Astrocyte (in vitro differentiated cells and primary cell): ENCODE measurements around the gene MAGI3. TPM values are rescaled to one million over a fixed set of nuclear protein-coding genes. Genes with fewer than 3 reads are reported as not detected.

Experiments used
- DNase-seq: peaks from one replicate; pipeline ENCODE4 v3.0.0-alpha.2; 2010; ENCODE audit warnings: low read depth
- FAIRE-seq: peaks from 2 replicates; lab custom pipeline; 2011; peaks lifted over from hg19 to GRCh38; lab: Jason Lieb, UNC
- H2AFZ ChIP-seq: 2 replicates; pipeline ENCODE4 v1.6.0; 2012; ENCODE audit warnings: low read depth, low read length, inconsistent platforms
- H3K27ac ChIP-seq: 2 replicates; pipeline ENCODE4 v1.5.1; 2011; ENCODE audit warnings: low read depth, low read length, inconsistent platforms
- H3K27me3 ChIP-seq: 2 replicates; pipeline ENCODE4 v1.6.0; 2011; ENCODE audit warnings: low read length, inconsistent platforms; ENCODE audit not compliant: insufficient read depth
- H3K36me3 ChIP-seq: 2 replicates; pipeline ENCODE4 v1.5.1; 2011; ENCODE audit warnings: low read length, inconsistent platforms; ENCODE audit not compliant: insufficient read depth
- H3K4me1 ChIP-seq: 2 replicates; pipeline ENCODE4 v1.5.1; 2011; ENCODE audit warnings: low read length, inconsistent platforms; ENCODE audit not compliant: insufficient read depth
- H3K4me2 ChIP-seq: 2 replicates; pipeline ENCODE4 v1.6.0; 2012; ENCODE audit warnings: low read length, inconsistent platforms
- H3K4me3 ChIP-seq: 2 replicates; pipeline ENCODE4 v1.5.1; 2011; ENCODE audit warnings: low read depth, mild to moderate bottlenecking, low read length, inconsistent platforms; ENCODE audit not compliant: insufficient read depth
- H3K79me2 ChIP-seq: 2 replicates; pipeline ENCODE4 v1.6.0; 2012; ENCODE audit warnings: mild to moderate bottlenecking, low read length, inconsistent platforms; ENCODE audit not compliant: insufficient read depth
- H3K9ac ChIP-seq: 2 replicates; pipeline ENCODE4 v1.6.0; 2012; ENCODE audit warnings: mild to moderate bottlenecking, low read length, inconsistent platforms
- H3K9me3 ChIP-seq: 2 replicates; pipeline ENCODE4 v1.5.1; 2012; ENCODE audit warnings: low read depth, mild to moderate bottlenecking, low read length, inconsistent platforms; ENCODE audit not compliant: insufficient read depth
- H4K20me1 ChIP-seq: 2 replicates; pipeline ENCODE4 v1.6.0; 2012; ENCODE audit warnings: low read length, inconsistent platforms; ENCODE audit not compliant: insufficient read depth
- H3K27ac Mint-ChIP-seq: one replicate; pipeline ENCODE4 v1.8.0; 2021; ENCODE audit warnings: mild to moderate bottlenecking, mixed read lengths; ENCODE audit not compliant: unreplicated experiment
- H3K27me3 Mint-ChIP-seq: one replicate; pipeline ENCODE4 v1.8.0; 2021; ENCODE audit warnings: low read depth, mixed read lengths; ENCODE audit not compliant: unreplicated experiment
- H3K36me3 Mint-ChIP-seq: one replicate; pipeline ENCODE4 v1.8.0; 2021; ENCODE audit warnings: low read depth, mixed read lengths; ENCODE audit not compliant: unreplicated experiment
- H3K4me1 Mint-ChIP-seq: one replicate; pipeline ENCODE4 v1.8.0; 2021; ENCODE audit warnings: low read depth, mixed read lengths; ENCODE audit not compliant: unreplicated experiment
- H3K4me3 Mint-ChIP-seq: one replicate; pipeline ENCODE4 v1.8.0; 2021; ENCODE audit warnings: mild to moderate bottlenecking, moderate library complexity, mixed read lengths; ENCODE audit not compliant: unreplicated experiment
- H3K9me3 Mint-ChIP-seq: one replicate; pipeline ENCODE4 v1.8.0; 2021; ENCODE audit warnings: mild to moderate bottlenecking, mixed read lengths; ENCODE audit not compliant: unreplicated experiment
- EZH2 ChIP-seq: IDR thresholded peaks from 2 replicates; pipeline ENCODE4 v1.6.1; 2012; ENCODE audit warnings: mild to moderate bottlenecking, low read length, inconsistent platforms; ENCODE audit not compliant: insufficient read depth
- total RNA-seq: library from RNA; stranded (reverse); gene quantifications from 2 replicates; pipeline ENCODE4 v1.2.1, GENCODE V29; 2021
- TF ChIP-seq, protein P1 (sequence below): IDR thresholded peaks from 2 replicates; pipeline ENCODE4 v1.5.1; 2011; ENCODE audit warnings: low read depth, mild to moderate bottlenecking, inconsistent platforms, low read length, moderate library complexity; ENCODE audit not compliant: insufficient read depth

Gene MAGI3
- total RNA-seq, 1 donor from 2014 or later, result 16.5 TPM

DNA sequence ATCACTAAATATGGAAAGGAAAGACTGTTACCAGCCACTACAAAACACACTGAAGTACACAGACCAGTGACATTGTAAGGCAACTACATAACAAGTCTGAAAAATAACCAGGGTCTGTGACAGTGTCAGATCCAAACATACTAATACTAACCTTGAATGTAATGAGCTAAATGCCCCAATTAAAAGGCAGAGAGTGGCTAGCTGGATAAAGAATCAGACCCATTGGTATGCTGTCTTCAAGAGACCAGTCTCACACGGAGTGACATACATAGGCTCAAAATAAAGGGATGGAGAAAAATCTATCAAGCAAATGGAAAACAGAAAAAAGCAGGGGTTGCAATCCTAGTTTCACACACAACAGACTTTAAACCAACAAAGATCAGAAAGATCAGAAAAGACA lies 100.1 kb downstream of the MAGI3 start:
- H2AFZ ChIP-seq, result no peak overlapping the region
- no peak overlapping the region for H3K9ac ChIP-seq
- no peaks in the 10 kb centered on the region for H3K9me3 ChIP-seq
- Mint-ChIP-seq H3K27ac (no peak overlapping the region), H3K4me3 (no peak overlapping the region), H3K27me3 (no peaks in the 10 kb centered on the region), H3K36me3 (peaks cover 12% of the 10 kb centered on the region), H3K9me3 (peaks cover 16% of the 10 kb centered on the region), H3K4me1 (no peaks in the 10 kb centered on the region)
- H3K4me1 ChIP-seq, result no peaks in the 10 kb centered on the region
- no peak overlapping the region for H3K4me2 ChIP-seq
- no peak overlapping the region for H3K27ac ChIP-seq
- TF ChIP-seq EZH2, result no peak
- TF ChIP-seq, protein P1, sequence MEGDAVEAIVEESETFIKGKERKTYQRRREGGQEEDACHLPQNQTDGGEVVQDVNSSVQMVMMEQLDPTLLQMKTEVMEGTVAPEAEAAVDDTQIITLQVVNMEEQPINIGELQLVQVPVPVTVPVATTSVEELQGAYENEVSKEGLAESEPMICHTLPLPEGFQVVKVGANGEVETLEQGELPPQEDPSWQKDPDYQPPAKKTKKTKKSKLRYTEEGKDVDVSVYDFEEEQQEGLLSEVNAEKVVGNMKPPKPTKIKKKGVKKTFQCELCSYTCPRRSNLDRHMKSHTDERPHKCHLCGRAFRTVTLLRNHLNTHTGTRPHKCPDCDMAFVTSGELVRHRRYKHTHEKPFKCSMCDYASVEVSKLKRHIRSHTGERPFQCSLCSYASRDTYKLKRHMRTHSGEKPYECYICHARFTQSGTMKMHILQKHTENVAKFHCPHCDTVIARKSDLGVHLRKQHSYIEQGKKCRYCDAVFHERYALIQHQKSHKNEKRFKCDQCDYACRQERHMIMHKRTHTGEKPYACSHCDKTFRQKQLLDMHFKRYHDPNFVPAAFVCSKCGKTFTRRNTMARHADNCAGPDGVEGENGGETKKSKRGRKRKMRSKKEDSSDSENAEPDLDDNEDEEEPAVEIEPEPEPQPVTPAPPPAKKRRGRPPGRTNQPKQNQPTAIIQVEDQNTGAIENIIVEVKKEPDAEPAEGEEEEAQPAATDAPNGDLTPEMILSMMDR, result no peak
- no peak overlapping the region for H3K4me3 ChIP-seq
- FAIRE-seq (no peak), DNase-seq (no peak)
- H3K27me3 ChIP-seq, result no peaks in the 10 kb centered on the region
- no peaks in the 10 kb centered on the region for H3K36me3 ChIP-seq
- H3K79me2 ChIP-seq, result peaks cover 25% of the 10 kb centered on the region
- H4K20me1 ChIP-seq, result peaks cover 5% of the 10 kb centered on the region

DNA sequence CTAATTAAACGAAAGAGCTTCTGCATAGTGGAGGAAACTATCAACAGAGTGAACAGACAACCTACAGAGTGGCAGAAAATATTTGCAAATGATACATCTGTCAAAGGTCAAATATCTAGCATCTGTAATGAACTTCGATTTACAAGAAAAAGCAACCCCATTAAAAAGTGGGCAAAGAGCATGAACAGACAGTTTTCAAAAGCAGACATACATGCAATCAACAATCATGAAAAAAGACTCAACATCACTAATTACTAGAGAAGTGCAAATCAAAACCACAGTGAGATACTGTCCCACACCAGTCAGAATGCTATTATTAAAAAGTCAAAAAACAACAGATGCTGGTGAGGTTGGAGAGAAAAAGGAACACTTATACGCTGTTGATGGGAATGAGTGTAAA lies 103.2 kb downstream of the MAGI3 start:
- FAIRE-seq, result no peak
- H2AFZ ChIP-seq, result no peak overlapping the region
- no peaks in the 10 kb centered on the region for H3K36me3 ChIP-seq
- no peak overlapping the region for H3K4me2 ChIP-seq
- H3K27me3 Mint-ChIP-seq, result no peaks in the 10 kb centered on the region
- H3K9me3 ChIP-seq, result no peaks in the 10 kb centered on the region
- TF ChIP-seq, protein P1, result no peak
- TF ChIP-seq EZH2, result no peak
- H3K4me3 ChIP-seq, result no peak overlapping the region
- no peaks in the 10 kb centered on the region for H4K20me1 ChIP-seq
- H3K27ac Mint-ChIP-seq, result no peak overlapping the region
- no peaks in the 10 kb centered on the region for H3K79me2 ChIP-seq
- H3K4me1 ChIP-seq, result no peaks in the 10 kb centered on the region
- H3K36me3 Mint-ChIP-seq, result peaks cover 12% of the 10 kb centered on the region
- no peak overlapping the region for H3K27ac ChIP-seq
- H3K9me3 Mint-ChIP-seq, result peaks cover 13% of the 10 kb centered on the region
- H3K4me1 Mint-ChIP-seq, result no peaks in the 10 kb centered on the region
- DNase-seq, result no peak
- no peak overlapping the region for H3K9ac ChIP-seq
- H3K27me3 ChIP-seq, result no peaks in the 10 kb centered on the region
- no peak overlapping the region for H3K4me3 Mint-ChIP-seq

GRCh38 chr1:113505357-113505756 lies 115.0 kb downstream of the MAGI3 start:
- TF ChIP-seq, protein P1, result no peak
- no peak for TF ChIP-seq EZH2
- DNase-seq, result no peak
- Histone ChIP-seq H3K4me2 (no peak overlapping the region), H3K36me3 (no peaks in the 10 kb centered on the region), H3K9ac (no peak overlapping the region), H4K20me1 (no peaks in the 10 kb centered on the region), H3K79me2 (peaks cover 6% of the 10 kb centered on the region), H2AFZ (no peak overlapping the region), H3K9me3 (no peaks in the 10 kb centered on the region), H3K4me1 (no peaks in the 10 kb centered on the region), H3K27me3 (no peaks in the 10 kb centered on the region), H3K4me3 (no peak overlapping the region), H3K27ac (no peak overlapping the region)
- H3K4me1 Mint-ChIP-seq, result no peaks in the 10 kb centered on the region
- no peaks in the 10 kb centered on the region for H3K27me3 Mint-ChIP-seq
- no peaks in the 10 kb centered on the region for H3K36me3 Mint-ChIP-seq
- no peak for FAIRE-seq
- no peaks in the 10 kb centered on the region for H3K9me3 Mint-ChIP-seq
- no peak overlapping the region for H3K27ac Mint-ChIP-seq
- no peak overlapping the region for H3K4me3 Mint-ChIP-seq
